GM12878 (cell line): ENCODE data around the gene TMBIM1. TPM values are rescaled to one million over a fixed set of nuclear protein-coding genes. Genes with fewer than 3 reads are reported as not detected.

Source experiments
- ATF3 ChIP-seq: IDR thresholded peaks from 2 replicates; pipeline ENCODE4 v1.6.1; 2011; ENCODE audit warnings: low read depth, mild to moderate bottlenecking, low read length, moderate library complexity, borderline replicate concordance; ENCODE audit errors: extremely low read depth
- CEBPZ ChIP-seq: fragments of 150-350 bp; IDR thresholded peaks from 2 replicates; pipeline ENCODE4 v1.6.1; 2016; ENCODE audit warnings: low read depth, low read length
- CHD4 ChIP-seq: fragments of 200-600 bp; sonication (generic); IDR thresholded peaks from 2 replicates; pipeline ENCODE4 v1.6.1; 2016; ENCODE audit warnings: mild to moderate bottlenecking
- CUX1 ChIP-seq: IDR thresholded peaks from 2 replicates; pipeline ENCODE4 v1.6.1; 2012; ENCODE audit warnings: improper control_type of control experiment, low read depth, low read length; ENCODE audit not compliant: insufficient replicate concordance
- FOXM1 ChIP-seq: IDR thresholded peaks from 2 replicates; pipeline ENCODE4 v1.6.1; 2012; ENCODE audit warnings: low read depth, mild to moderate bottlenecking, inconsistent platforms, low read length, moderate library complexity
- GABPA ChIP-seq: IDR thresholded peaks from 2 replicates; pipeline ENCODE4 v1.6.1; 2014; ENCODE audit warnings: antibody characterized with exemption, low read depth, mild to moderate bottlenecking, inconsistent platforms
- HDGF ChIP-seq: fragments of 450-650 bp; IDR thresholded peaks from 2 replicates; pipeline ENCODE4 v1.6.1; 2016; ENCODE audit warnings: antibody characterized with exemption
- IKZF1 ChIP-seq: fragments of 450-650 bp; conservative IDR thresholded peaks from 2 replicates; pipeline ENCODE4 v1.6.1; 2017; ENCODE audit warnings: antibody characterized with exemption, mild to moderate bottlenecking
- IRF4 ChIP-seq: IDR thresholded peaks from 2 replicates; pipeline ENCODE4 v1.6.1; 2011; ENCODE audit warnings: low read depth, low read length
- PKNOX1 ChIP-seq: fragments of 450-650 bp; IDR thresholded peaks from 2 replicates; pipeline ENCODE4 v1.6.1; 2016; ENCODE audit warnings: mild to moderate bottlenecking
- YBX1 ChIP-seq: fragments of 450-650 bp; IDR thresholded peaks from 2 replicates; pipeline ENCODE4 v1.6.1; 2016; ENCODE audit warnings: antibody characterized with exemption
- ZBTB11 ChIP-seq: fragments of 450-650 bp; formaldehyde crosslinking; IDR thresholded peaks from 2 replicates; pipeline ENCODE4 v1.5.0; 2022; ENCODE audit warnings: mild to moderate bottlenecking, missing genetic modification characterization
- ZNF217 ChIP-seq: fragments of 450-650 bp; IDR thresholded peaks from 2 replicates; pipeline ENCODE4 v1.6.1; 2017; ENCODE audit warnings: antibody characterized with exemption, mild to moderate bottlenecking
- ZNF274 ChIP-seq: IDR thresholded peaks from one replicate; pipeline ENCODE4 v1.8.0; 2011; ENCODE audit not compliant: insufficient read length, insufficient read depth
- ZNF384 ChIP-seq: IDR thresholded peaks from 2 replicates; pipeline ENCODE4 v1.6.1; 2012; ENCODE audit warnings: low read depth, mild to moderate bottlenecking, low read length, improper control_type of control experiment, borderline replicate concordance
- polyA plus RNA-seq, 11 experiments: library from polyadenylated mRNA; depleted of rRNA in 4 of 11; unstranded in 6 of 11; stranded (reverse) in 5 of 11; fragments of >200 nt; fragmentation: Nextera tagmentation in 4 of 11; fragmentation: Illumina TruSeq in 1 of 11; extraction: Ambion mirVana in 4 of 11; extraction: Trizol in 1 of 11; gene quantifications; 1 replicate in 1 of 11; 2 replicates in 10 of 11; pipeline versions ENCODE4 v1.2.1 to v1.2.3, GENCODE V29; 2011 to 2016; ENCODE audit warnings: inconsistent platforms in 2 of 11, missing spikeins in 2 of 11, low read depth in 1 of 11
- total RNA-seq, 4 experiments: library from RNA; depleted of rRNA in 3 of 4; stranded (reverse); fragments of >200 nt in 3 of 4; fragmentation: Illumina TruSeq in 1 of 4; extraction: Trizol in 1 of 4; gene quantifications; 2 replicates each; pipeline versions ENCODE4 v1.2.1 to v1.2.3, GENCODE V29; 2013 to 2021

Gene TMBIM1
- total and polyA plus RNA-seq, 10 of the 15 experiments (the other 5 are each of a cell fraction or from before 2014, with no cell fraction given) = 6.1 to 38.3 (median 26.2) TPM

- TF ChIP-seq CUX1 (no peak), PKNOX1 (peak; percentile 100), ZNF217 (no peak; the same call in 1 of the 2 replicates), IKZF1 (peak; percentile 100), FOXM1 (no peak), IRF4 (no peak), CHD4 (no peak), CEBPZ (peak; percentile 19; the same call in 1 of the 2 replicates), GABPA (peak; percentile 82), ZBTB11 (no peak), ATF3 (no peak), HDGF (no peak), ZNF384 (no peak), YBX1 (no peak), ZNF274 (no peak)
Measured at GRCh38 chr2:218269900-218270720, 22.2 kb downstream of the TMBIM1 start, which contains the start of the genes AAMP and PNKD (continued).
